Measurements from ENCODE around the gene PRKCD.
A peak's percentile ranks its signal among the peaks of the same experiment; 100 is the strongest.

PRKCD gene

GRCh38 chr3:53160660-53161449 is at the start of gene PRKCD:
PRKCD (plus strand) TSS chr3:53161209; CDS start chr3:53178423, 17,214 bp downstream.
- peak; percentile 58 to 63 for DNase-seq

DNA sequence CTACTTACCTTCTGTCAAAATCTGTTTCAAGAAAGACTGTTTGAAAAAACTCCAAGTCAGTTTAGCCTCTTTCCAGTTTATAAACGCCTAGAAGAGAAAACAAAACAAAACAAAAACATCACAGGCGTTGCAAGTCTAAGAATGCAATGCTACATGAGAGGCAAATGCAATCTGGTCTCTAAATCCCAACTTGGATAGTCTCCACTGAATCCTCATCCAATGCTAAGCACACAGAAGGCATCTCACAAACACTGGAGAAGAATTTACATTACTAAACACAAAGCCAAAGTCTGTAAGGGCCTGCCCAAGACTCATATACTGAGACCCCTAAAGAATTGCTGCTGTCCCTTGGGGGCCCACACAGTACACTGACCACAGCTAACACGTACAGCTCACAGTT is 49.2 kb upstream of the PRKCD start:
- DNase-seq: no peak

DNA sequence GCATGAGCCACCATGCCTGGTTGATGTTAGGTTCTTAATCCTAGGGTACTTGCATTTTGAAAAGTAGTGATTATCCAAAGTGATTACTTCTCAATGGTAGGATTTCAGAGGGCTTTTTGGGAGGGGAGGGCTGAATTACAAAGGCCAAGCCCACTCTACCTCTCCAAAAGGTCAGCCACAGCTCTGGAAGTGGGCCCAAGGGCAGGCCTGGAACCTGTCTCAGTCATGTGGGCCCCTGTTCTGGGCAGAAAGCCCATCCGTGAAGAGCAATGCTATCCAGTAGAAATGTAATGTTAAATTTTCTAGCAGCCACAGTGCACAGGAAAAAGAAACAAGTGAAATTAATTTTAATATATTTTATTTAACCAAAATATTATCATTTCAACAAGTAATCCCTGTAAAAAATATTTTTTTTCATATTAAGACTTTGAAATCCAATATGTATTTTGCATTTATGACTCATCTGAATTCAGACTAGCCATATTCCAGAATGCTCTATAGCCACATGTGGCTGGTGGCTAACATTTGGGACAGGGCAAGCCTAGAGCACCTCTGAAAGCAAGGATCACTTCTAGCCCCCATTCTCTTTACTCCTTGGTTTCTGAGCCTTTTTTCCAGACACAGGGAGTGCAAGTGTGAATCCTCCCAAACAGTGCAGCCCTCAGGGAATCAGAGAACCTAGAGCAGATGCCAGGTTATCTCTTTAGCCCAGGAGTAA is 47.6 kb upstream of the PRKCD start:
- DNase-seq: no peak

- peak; percentile 78 to 92 for DNase-seq
Observed at GRCh38 chr3:53114011-53114400, 47.0 kb upstream of the PRKCD start.

DNA sequence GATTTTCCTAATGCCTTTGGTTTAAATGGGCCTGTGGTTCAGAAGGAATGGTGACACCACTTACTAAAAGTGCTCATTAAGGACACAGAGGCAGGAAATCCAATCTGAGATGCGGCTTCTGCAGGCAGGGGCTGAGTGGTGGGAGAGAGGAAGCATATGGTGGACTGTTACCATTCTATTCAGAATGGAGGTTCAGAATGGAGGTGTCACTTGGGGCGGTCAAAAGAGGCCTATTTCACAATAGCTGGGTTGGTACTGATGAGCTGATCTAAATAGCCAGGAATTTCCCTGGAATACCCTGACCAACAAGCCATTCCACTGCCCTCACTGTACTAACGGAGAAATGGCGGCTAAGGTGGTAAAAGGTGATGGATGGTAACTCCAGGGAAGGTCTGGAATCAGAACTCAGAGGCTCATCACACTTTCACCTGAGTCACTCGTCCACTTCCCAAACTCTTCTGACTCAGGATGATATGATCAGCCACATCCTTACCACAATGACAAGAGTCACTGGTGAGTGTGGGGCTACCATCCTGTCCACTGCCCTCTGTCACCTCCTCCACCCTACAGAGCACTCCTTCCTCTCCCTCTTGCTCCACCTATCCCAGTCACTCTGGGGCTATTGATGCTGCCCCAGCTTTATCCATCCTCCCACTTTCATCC is 46.5 kb upstream of the PRKCD start:
- no peak for DNase-seq

DNA sequence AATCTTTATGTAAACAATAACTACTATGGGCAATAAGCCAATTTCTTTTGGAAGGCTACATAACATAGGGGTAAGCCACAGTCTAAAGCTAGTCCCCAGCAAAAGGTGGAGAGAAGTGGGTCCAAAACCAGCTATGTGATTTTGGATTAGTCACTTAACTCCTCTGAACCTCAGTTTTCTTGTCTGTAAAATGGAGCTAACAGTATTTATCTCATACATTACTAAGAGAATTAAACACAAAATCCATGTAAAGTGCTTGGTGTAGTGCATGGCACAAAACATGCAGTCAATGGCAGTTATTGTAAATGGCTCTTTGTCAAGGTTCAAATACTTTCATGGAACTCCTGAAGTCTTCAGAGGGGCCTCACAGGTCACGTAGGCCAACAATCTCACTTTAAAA is 44.1 kb upstream of the PRKCD start:
- no peak for DNase-seq

GRCh38 chr3:53120336-53120735 is 40.7 kb upstream of the PRKCD start:
- no peak for DNase-seq

DNA sequence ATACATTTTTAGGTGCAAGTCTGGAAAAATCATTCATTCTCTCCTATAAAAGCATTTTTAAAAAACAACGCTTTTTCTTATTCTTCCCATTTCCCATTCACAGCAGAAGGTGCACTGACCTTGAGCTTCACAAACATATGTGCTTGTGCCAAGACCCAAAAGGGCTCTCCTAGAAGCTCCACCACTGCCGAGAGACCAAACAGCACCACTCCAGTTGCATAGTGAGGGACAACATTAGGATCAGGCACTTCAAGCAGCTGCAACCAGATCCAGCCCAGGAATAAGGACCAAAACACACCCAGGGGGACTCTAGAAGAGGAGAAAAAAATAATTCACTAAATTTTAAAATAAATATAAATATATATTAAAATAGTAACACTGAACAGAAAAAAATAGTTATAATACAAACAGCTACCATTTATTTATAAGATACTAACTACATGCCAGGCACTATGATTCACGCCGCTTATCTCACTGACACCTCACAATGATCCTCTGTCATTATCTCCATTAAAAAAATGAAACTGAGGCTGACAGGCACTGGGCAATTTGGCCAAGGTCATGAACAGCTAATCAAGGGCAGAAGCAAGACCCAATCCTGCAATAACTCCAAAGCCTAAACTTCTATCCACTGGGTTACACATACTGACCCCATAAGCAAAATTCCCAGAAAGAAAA is 38.6 kb upstream of the PRKCD start:
- no peak for DNase-seq

GRCh38 chr3:53122933-53123305 is 38.1 kb upstream of the PRKCD start:
- no peak for DNase-seq

- no peak for DNase-seq
Observed at GRCh38 chr3:53123510-53123909, 37.5 kb upstream of the PRKCD start.

DNA sequence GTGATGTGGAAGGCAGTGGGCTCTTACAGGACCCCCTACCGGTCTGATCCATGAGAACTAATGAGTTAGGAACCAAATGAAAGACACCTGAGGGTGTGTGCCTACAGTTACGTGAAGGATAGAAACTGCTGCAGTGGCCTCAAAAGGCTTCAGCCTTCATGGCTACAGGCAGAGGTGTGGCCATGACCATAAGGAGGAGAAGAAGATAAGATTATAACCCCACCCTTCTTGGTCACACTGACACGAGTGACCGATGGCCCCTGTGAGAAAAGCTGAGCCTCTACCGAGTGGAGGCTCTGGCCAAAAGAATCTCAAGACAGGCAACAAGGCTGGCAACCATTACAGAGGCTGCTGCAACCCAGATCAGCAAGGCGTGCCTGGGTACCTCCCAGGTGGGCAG is 37.1 kb upstream of the PRKCD start:
- DNase-seq: no peak

GRCh38 chr3:53126601-53127000 is 34.4 kb upstream of the PRKCD start:
- DNase-seq: no peak

DNA sequence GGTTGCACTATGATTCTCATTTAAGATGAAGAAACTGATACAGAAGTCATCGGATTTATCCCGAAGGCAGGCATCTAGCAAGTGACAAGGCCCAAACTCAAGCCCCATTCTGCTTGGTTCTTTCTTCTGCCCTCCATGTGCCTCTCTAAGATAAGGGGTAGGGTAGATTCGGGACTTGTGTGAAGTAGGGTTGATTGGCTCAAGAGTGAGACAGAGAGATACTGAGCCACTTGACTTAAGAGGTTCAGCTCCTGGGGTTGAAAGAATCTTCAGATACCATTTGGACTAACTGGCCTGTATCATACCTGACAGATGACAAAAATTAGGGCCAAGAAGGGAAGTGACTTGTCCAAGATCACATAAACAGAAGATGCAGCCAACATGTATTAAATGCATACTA is 31.7 kb upstream of the PRKCD start:
- no peak for DNase-seq

- peak; percentile 93 to 95 for DNase-seq
Observed at GRCh38 chr3:53130179-53131061, 30.6 kb upstream of the PRKCD start, which contains the start of gene RFT1. RFT1 (minus strand) TSS chr3:53130435; CDS start chr3:53130400, 35 bp downstream.

GRCh38 chr3:53131096-53131495 is 29.9 kb upstream of the PRKCD start:
- DNase-seq: no peak

DNA sequence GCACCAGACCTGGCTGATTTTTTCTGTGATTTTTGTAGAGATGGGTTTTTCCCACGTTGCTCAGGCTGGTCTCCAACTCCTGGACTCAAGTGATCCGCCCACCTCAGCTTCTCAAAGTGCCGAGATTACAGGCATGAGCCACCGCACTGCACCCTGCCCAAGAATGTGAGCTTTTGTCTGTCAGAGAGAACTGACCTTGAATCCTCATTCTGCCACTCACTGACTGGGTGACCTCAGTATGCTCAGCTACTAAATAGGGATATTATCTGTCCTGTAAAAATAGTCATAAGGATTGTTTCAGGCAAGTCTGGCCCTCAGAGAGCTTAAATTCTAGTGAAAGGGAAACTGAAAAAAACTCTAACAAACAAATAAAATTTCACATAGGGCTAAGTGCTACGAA is 28.7 kb upstream of the PRKCD start:
- no peak for DNase-seq

DNA sequence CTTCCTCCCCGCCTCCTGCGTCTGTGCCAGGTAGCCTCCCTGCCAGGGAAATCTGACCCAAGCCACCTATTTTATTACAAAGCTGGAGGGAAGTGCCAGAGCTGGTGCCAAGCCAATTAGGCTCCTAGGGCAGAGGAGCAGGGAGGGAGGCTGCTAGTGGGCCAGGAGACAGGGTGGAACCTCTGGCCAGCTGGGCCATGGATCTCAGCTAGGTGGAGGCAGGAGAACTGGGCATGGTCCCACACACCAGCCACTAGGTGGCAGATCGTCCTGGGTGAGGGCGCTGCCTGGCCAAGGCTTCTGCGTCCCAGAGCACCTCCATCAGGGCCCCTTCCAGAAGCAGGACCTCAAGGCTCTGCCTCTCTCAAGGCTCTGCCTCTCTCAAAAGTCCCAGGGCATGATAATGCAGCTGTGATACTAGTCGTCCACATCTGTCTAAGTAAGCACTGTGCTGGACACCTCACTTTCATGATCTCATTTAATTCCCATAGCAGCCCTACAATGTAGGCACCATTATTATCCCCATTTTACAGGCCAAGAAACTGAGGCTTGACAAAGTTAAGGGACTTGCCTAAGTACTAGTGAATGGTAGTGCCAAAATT is 26.3 kb upstream of the PRKCD start:
- peak; percentile 59 to 60 for DNase-seq

GRCh38 chr3:53137221-53137620 is 23.8 kb upstream of the PRKCD start:
- DNase-seq: no peak

GRCh38 chr3:53137835-53138446 is 23.1 kb upstream of the PRKCD start:
- no peak for DNase-seq

GRCh38 chr3:53139906-53140846 is 20.8 kb upstream of the PRKCD start:
- DNase-seq: no peak

All from Kasumi-1 (cell line).